ENCODE results near the gene CNPY1.

CNPY1 gene

DNA sequence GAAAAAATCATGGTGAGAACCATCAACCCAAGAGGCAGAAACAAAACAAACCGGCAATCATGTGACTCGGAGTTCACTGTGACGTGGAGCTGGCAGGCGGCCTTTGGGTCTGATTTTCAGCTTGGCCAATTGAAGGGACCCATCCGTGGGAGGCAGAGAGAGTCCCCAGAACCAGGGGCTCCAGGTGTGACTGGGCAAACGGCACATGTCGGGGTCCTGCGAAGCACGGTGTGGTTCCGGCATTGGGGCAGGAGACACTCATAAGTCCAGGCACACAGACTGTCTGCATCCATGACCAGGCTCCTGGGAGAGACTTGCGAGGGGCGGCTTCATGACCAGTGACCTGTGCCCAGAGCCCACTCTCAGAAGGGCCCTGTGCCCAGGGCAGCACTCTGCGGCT lies 12.6 kb upstream of the CNPY1 start:
- no peak for DNase-seq (ENCODE audit: low read depth)

DNA sequence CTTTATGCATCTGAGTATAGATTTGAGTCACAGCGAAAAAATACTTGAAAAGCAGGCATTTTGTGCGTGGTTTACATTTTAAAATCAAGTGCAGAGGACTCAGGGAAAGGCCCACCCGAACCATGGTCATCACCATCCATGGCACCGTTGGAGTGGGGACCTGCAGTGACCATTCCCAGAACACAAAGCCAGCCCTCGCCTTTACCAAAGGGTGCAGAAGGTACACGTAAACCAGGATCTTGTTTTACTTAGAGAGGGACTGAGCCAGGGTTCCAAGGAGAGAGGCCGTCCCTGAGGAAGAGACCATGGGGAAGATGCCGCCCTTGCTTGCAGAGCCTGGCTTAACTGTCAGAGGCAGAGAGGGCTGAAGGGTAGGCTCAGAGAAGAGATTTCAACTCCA lies 12.0 kb upstream of the CNPY1 start:
- no peak for DNase-seq (ENCODE audit: low read depth)

DNA sequence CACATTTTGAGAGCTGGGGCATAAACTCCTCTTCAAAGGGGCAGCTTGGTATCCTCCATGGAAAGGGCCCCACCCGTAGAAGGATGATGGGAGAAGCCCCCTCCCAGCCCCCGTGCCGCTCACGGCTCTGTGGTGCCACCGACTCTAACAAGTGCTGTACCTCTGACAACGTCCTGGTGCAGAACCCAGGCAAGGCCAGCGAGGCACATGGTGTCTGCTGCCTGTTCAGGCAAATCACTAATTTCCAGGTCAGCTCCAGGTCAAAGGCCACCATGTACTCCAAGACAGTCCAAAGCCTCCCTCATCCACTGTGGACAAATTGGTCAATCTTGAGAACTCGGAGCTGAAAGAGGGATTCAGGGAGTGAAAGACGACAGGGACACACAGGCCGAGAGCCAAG lies 11.4 kb upstream of the CNPY1 start:
- DNase-seq (ENCODE audit: low read depth), result no peak

DNA sequence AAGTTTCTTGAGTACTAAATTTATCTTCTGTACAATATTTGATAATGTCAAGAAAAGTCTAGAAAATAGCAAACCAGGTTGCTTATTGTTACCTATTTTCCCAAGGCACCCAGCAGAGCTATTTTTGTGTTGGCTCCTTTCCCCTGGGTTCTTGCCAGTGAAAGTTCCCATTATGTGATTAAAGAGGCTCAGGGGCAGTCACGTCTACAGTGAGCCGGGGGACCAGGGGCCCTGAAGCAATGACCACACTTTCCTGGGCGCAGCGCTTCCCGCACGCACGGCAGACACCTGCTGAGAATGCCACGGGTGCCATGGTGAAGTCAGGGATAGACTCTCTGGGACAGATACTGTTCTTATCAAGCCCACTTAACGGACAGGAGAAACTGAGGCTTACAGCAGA lies 10.4 kb upstream of the CNPY1 start:
- DNase-seq (ENCODE audit: low read depth), result no peak

DNA sequence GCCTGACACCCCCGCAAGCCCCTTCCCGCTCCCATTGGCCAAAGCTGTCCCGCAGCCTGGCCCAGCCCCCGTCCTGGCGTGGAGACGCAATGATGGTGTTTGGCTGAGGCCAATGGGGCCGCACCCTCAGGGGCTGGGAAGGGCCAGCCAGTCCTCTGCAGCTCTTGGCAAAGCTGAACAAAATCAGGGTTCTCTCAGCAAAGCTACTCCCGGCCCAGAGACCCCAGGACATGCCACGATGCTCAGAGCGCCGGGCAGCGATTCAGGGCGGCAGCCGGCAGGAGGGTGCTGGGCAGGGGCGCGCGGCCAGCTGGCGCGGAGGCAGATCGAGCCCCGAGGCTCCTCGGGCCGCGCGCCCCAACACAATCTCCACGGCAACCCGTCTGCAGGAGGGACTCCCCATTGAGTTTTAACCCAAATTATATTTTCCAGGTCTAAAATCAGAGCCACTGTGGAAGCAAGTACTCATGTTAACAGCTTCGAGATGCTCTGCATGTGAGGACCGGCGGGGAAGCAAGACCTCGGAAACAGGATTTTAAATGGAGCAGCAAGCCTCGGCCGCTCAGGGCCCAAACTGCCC lies 8.8 kb upstream of the CNPY1 start:
- DNase-seq (ENCODE audit: low read depth), result no peak

DNA sequence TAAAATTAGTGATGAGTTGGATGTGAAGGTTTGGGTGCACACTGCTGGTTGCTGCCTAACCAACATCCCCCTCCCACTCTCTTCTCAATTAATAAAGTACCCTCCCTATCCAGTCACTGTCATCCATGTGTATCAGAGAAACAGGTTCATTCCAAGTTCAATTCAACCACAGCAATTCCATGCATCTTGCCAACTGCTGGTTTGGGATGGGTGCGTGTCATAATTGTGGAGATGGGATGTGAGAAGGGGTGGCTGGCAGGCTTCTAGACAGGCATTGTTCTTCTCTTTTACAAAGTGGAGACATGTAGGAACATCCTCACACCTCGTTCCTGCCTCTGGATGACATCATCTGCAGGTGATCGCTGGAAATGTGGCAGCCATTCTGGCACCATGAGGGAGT lies 7.5 kb upstream of the CNPY1 start:
- DNase-seq (ENCODE audit: low read depth), result no peak

DNA sequence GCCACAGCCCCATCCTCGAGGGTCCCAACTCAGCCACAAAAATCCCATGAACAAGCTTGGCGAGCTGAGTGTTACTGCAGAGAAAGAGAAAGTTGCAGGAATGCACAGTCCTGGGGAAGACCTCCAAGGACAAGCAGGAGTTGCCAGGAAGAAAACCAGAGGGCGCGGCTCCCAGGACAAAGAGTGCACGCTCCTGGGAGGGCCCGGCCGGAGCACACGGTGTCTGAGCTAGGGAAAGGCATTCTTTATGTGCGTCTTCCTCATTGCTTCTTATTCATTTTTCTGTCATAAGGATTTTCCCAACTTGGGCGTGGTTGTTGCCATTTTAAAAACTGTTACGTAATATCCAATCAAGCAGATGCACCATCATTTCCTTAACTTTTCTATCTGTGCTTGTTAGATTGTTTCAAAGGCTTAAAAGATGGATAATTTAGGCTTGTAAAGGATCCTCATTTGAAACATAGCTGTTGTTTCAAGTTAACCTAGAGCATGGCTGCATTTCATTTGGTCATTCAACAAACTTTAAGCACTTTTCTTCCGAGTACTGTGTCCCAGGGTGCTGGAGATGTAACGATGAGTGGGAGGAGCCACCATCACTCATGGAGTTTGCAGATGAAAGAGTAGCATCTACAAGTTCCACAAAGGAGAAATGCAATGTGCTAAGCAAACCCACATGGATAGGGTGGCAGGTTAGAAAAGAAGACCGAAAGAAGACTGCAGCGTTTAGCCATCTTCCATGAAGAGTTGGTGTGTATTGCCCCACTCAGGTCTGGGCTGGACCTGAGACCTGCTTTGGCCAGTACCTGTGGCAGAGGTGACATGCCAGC lies 5.6 kb upstream of the CNPY1 start:
- no peak for DNase-seq (ENCODE audit: low read depth)

DNA sequence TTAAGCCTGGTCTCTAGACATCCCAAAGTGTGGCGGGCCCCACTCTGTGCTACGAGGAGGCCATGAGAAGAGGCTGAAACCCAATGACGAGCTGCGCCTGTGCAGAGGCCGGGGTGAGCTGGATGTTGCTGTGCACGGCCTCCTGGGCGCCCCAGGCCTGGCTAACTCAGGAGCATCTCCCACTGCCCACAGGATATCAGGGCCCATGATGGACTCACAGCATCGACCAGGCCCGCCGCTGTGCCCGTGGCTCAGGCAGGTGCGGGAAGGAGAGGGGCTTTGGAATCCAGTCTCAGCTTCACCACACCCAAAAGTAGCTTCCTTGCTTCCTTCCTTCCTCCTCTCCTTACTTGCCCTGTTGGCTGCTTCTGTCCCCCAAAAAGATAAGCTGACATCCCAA lies 4.6 kb upstream of the CNPY1 start:
- DNase-seq (ENCODE audit: low read depth), result no peak

DNA sequence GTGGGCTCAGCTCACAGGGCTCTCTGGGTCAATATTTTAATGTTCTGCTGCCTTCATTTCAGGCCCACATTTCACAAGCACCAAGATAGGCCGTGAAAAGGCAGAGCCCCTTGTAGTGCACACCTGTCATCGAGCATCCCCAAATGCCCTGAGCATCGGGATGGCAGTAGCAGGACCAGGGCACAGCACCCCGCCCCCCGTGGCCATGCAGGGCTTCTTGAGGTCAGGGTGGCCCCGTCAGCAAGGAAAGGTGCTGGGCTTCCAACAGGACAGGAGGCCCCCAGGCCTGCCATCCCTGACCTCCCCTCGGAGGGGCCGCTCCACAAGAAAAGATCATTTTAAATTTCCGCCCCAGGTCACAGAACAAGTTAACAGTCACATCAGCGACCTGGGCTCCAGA lies 2.9 kb upstream of the CNPY1 start:
- DNase-seq (ENCODE audit: low read depth), result no peak

DNA sequence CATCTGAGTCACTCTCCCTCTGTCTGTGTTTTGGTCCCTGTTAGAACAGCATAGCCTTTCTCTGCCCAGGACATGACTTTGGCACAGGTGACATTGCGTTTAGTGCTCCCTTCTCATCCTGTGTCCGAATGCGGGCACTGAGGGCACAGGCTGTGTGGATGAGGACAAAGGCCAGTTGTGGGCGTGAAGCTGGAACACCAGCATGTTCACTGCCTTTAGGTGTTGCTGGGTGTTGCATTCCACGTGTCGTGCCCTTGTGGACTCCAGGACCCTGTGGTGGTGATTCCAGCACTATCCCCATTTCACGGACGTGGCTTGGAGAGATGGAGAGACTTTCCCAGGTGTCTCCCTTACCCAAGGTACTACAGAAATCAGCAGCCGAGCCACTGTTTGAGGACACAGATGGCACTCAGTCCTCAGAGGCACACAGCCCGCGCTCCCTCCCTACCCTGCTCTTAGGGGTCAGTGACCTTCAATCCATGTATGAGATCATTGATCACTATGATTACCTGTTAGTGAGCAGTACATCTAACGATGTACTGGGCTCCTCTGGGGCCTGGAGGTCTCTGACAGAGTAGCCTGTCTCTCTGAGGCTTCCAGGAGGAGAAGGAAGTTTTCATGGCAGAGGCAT lies 917 bp upstream of the CNPY1 start:
- DNase-seq (ENCODE audit: low read depth), result no peak

DNA sequence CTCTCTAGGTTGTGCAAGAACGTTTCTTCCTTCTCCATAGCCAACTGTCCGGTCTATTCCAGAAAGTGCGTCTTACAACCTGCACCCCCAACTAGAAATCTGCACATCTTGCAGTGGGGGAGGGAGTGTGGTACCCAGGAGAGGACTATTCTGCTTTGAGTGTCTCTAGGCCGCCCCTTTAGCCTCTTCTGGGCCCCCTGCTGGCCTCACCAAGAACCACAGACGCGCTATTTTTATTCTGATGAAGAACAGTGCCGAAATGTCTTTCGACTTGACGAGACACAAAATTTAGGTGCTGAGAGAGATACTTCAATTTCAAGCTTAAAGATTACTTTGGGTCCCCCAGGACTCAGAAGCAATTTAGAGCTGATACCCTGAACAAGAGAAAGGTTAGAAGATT lies 1.0 kb downstream of the CNPY1 start:
- DNase-seq (ENCODE audit: low read depth), result no peak

DNA sequence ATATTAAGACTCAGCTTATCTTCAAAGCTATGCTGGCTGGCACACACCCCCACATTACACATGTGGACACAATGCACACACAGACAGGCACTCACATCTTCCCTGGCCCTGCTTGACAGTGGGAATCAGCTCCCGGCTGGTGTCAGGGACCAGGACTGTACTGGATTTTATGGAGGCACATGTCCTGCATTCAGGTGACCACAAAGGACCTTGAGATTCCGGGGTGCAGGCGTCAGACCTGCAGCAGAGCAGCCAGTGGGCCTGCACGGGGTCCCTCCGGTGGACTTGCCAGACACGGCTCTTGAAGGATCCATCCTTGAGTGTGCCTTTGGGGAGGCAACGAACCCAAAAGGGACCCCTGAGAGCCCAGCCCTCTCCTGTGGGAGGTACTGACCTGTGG lies 1.9 kb downstream of the CNPY1 start:
- no peak for DNase-seq (ENCODE audit: low read depth)

DNA sequence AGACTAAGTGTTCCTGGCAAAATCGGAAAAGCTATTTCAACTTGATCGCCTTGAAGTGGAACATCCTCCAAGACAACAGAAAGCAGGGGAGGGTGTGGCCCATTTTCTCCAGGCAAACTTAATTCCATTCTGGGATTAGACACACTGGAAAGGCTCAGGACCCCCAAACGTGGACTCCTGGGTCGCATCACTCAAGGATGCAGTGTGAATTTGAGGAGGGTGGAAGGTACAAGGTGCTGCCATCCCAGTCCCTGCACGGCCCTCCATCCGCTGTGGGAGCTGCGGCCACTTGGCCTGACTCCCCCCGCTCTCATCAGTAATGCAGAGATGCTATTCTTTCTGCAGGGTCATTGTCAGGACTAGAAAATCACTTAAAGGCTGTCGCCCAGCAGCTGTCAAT lies 2.4 kb downstream of the CNPY1 start:
- no peak for DNase-seq (ENCODE audit: low read depth)

DNA sequence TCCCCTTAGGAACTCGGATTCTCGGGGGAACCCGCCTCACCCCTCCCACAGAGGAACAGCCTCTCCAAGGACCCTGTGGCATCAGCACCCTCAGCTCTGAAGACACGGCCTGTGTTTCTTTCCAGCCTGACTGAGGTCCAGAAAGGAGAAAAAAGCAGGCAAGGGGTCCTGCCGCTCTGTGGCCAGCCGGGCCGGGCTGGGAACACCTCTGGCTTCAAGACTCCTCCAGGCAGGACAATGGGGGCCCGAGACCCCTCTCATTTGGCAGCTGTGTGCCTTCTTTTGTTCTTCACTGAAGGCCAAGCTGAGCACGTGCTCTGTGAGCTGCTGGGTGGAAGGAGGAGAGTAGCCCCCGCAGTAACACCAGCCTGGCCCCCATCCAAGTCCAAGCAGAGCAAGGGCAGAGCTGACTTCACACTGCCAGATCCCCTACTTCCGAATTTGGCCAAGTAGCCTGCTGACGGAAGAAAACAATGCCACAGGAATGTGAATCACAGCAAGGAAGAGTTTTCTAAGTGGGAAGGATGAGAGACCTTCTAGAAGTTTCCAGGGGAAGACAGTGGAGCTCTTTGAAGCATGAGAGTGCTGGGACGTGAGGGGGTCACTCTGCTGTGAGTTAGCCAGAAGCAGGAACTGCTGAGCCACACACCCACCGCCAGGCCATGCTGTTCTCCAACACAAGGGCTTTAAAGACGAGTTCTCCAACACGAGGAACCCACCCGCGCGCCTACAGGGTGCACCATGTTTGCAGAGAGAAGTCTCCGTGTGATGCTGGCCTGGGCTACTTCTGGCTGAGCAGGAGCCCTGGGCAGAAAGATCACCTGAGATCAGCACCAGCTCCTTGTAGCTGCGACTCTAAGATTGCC lies 3.1 kb downstream of the CNPY1 start:
- DNase-seq (ENCODE audit: low read depth), result no peak

DNA sequence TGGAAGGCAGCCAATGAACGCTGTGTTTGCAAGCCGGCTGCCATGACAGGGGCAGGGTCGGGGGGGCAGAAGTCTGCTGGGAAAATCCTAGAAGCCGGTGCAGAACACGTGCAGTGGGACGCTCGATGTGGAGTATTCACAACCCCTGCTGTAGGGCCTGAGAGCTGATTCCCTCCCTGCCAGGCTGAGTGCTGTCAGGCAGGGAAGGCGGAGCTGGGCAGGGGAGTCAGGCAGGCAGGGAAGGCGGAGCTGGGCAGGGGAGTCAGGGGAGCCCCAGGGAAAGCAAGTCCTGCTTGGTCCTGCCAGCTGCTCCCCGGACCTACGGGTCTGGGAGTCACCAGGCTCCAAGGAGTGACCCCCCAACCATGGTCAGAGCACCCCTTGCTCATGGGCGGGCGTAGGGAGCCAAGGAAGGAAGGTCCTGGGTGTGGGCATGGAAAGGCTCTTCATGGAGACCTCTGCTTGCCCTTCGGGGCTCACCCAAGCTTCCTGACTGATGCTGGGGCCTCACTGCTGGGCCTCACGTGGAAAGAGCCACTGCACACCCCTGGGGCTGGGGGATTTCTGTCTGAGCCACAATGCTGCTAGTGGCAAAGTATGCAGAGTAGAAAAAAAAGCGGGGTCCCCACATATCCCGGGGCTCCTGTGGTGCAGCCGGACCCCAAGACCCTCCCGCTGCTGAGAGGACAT lies 4.2 kb downstream of the CNPY1 start:
- DNase-seq (ENCODE audit: low read depth), result no peak

DNA sequence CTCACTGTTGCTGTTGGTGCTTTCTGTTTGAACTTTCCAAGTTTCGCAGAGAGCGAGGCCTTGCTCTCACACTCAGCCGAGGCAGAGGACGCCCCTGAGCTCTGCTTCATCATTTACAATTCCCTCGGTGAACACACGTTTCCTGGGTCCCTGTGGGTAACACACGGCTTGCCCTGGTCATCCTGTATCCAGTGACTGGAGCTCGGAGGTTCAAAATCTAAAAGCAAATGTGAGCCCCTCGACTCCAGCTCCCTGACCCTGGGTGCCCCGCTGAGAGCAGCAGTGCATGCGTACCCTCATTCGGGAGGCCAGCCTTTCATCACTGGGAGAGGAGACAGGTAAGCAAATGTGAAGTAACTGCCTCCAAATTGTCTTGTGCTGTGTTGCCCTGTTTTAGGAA lies 5.8 kb downstream of the CNPY1 start:
- no peak for DNase-seq (ENCODE audit: low read depth)

DNA sequence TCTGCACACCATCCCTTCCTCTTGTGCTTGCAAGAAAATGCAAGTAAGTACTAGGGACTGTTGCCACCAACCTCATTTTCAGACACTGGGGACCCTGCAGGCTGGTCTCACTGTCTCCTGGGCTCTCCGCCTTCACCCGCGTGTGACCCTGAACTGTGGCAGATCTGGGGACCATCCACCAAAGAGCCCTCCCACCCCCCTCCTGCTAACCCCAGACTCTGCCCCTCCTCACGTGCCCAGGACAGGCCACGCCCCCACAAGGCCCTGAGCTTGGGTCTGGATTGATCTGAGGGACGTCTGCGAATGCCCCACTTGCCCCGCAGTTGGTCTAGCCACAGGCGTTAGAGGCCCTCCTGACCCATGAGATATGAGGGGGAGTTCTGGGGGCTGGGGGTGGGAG lies 8.1 kb downstream of the CNPY1 start:
- no peak for DNase-seq (ENCODE audit: low read depth)

DNA sequence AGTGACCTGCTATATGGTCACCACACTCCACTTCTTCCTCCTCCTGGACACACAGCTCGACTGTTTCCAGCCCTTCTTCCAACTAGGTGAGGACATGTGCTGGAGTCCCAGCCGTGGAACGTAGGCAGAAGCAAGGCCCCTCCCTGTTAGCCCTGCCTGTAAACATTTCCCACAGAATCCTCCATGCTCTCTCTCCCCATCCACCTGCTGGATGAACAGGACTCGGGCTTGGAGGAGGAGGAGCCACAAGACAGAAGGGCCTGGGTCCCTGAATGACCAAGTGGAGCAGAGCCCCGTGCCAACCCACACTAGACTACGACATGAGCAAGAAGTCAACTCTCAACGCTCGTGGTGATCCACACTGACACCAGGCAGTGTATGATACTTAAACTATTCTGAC lies 9.9 kb downstream of the CNPY1 start:
- no peak for DNase-seq (ENCODE audit: low read depth)

DNA sequence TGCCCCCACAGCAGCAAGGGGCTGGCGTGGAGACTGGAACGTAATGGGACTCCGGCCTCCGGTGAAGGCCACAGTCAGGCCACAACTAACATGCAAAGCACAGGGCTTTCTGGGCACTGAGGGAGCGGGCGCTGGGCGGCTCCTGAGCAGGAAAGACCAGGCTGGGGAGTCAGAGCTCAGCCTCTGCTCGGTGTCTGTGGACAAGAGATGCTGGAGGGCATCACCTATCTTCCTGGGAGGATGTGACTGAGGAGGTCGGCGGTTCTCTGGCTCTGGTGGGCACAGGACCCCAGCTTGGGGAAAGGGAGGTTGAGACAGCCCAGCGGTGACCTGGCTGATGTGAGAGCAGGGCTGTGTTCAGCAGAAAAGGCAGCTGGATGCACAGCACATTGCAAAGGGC lies 11.7 kb downstream of the CNPY1 start:
- DNase-seq (ENCODE audit: low read depth), result no peak

DNA sequence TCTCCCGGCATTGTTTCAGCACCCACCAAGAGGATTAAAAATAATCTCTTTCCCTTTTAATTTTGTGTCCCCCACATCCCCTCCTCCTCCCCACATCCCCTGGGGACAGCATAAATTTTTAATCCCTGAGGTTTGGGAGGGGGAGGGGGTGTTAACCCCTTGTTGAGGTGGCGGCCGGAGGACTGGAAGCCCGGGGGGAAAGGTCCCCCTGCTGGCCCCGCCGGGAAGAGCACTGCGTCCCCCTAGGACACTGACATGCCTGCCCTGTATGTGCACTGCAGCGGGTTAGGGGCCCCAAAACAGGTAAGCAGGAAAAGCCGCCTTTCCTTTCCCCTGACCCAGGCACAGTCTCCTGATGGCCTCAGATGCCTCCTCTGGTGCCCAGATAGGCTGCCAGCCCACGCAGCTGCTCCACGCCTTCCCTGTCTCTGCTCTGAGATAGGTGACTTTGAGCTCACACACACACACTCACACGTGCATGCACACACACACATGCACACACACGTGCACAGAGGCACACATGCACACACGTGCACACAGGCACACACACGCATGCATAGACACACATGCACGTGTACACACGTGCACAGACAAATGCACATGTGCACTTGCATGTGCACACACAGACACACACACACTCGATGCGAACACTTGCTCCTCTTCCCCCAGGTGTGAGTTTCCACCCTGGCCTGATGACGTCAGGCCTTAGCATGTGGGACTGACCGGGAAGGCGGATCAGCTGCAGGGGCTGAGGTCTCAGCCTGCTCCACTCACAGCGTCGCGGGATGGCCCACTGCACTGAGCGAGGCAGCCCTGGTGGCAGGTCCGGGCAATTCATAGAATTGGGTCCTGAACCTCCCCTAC lies 12.3 kb downstream of the CNPY1 start:
- no peak for DNase-seq (ENCODE audit: low read depth)

All from activated T-helper 1 cell treated with Interleukin-2 at 50 U/mL for 16 hours (primary cell).